Gastrocnemius medialis (tissue), 4 donors: ENCODE data around the gene LRCH1. TPM values are rescaled to one million over a fixed set of nuclear protein-coding genes. Genes with fewer than 3 reads are reported as not detected.

Source experiments
- ATAC-seq, 2 donors: fragments of 150-250 bp; one replicate each; pipeline ENCODE4 v1.9.1; 2016
- DNase-seq, 2 donors: peaks; one replicate each; pipeline ENCODE4 v3.0.0-alpha.2; 2019
- H3K27ac ChIP-seq, 4 donors: fragments of 200-600 bp; sonication (generic); 1 replicate in 1 of 4; 2 replicates in 3 of 4; pipeline ENCODE4 v1.5.1; 2016 to 2018; ENCODE audit warnings: mild to moderate bottlenecking in 2 of 4, moderate library complexity in 1 of 4
- H3K27me3 ChIP-seq, 3 donors: fragments of 200-600 bp; sonication (generic) in 2 of 3; 1 replicate in 1 of 3; 2 replicates in 2 of 3; pipeline versions ENCODE4 v1.5.1 to v1.6.0; 2016 to 2019; ENCODE audit warnings: mild to moderate bottlenecking in 1 of 3, moderate library complexity in 1 of 3
- H3K36me3 ChIP-seq, 2 donors: fragments of 200-600 bp; sonication (generic) in 1 of 2; one replicate each; pipeline ENCODE4 v1.5.1; 2017 to 2018
- H3K4me1 ChIP-seq, 2 donors: fragments of 200-600 bp; sonication (generic) in 1 of 2; one replicate each; pipeline ENCODE4 v1.5.1; 2016 to 2017; ENCODE audit warnings: mild to moderate bottlenecking in 2 of 2
- H3K4me3 ChIP-seq, 4 donors: fragments of 200-600 bp; sonication (generic) in 3 of 4; 1 replicate in 1 of 4; 2 replicates in 3 of 4; pipeline ENCODE4 v1.5.1; 2016 to 2019; ENCODE audit warnings: mild to moderate bottlenecking in 2 of 4
- H3K9me3 ChIP-seq, 3 donors: fragments of 200-600 bp; sonication (generic) in 2 of 3; 1 replicate in 1 of 3; 2 replicates in 2 of 3; pipeline ENCODE4 v1.5.1; 2016 to 2019
- CTCF ChIP-seq, 5 experiments: fragments of 450-650 bp in 3 of 5; fragments of 200-600 bp in 2 of 5; sonication (generic) in 2 of 5; IDR thresholded peaks in 4 of 5; conservative IDR thresholded peaks in 1 of 5; 1 replicate in 4 of 5; 2 replicates in 1 of 5; pipeline ENCODE4 v1.5.1; 2016 to 2019; ENCODE audit warnings: antibody characterized with exemption in 5 of 5, mild to moderate bottlenecking in 3 of 5, moderate library complexity in 3 of 5
- POLR2A ChIP-seq, 2 donors: fragments of 450-650 bp; IDR thresholded peaks; one replicate each; pipeline ENCODE4 v1.6.1; 2017; ENCODE audit warnings: antibody characterized with exemption in 2 of 2, mild to moderate bottlenecking in 2 of 2, moderate library complexity in 2 of 2
- in situ Hi-C, 4 donors: fragments of 200-750 bp; cut with MboI; loops; one replicate each; pipeline versions ENCODE4 v1.15.0 to v1.8.0; 2017; ENCODE audit warnings: low sequenced_read_pairs in 4 of 4
- intact Hi-C: fragments of 100-400 bp; cut with DNase I; formaldehyde crosslinking; loops from one replicate; pipeline ENCODE4 v1.15.1; 2023; ENCODE audit warnings: low total_unique reads
- total RNA-seq, 4 donors: library from RNA; depleted of rRNA; stranded (reverse); fragments of >200 nt; gene quantifications; one replicate each; pipeline versions ENCODE4 v1.1.0 to v1.2.3, GENCODE V29; 2016

Gene LRCH1
- total RNA-seq, 4 donors from 2014 or later: 3.4 to 5.0 (median 3.9) TPM

GRCh38 chr13:46736541-46737310 lies 183.8 kb downstream of the LRCH1 start:
- DNase-seq (no peak), ATAC-seq (no peak)
- Histone ChIP-seq H3K4me3 (no peak overlapping the region), H3K36me3 (peaks cover 0 to 7% of the 10 kb centered on the region in 2 donors), H3K27me3 (no peaks in the 10 kb centered on the region), H3K9me3 (no peaks in the 10 kb centered on the region), H3K27ac (no peak overlapping the region), H3K4me1 (no peaks in the 10 kb centered on the region)
- TF ChIP-seq CTCF (IDR thresholded peaks at IDR 0.05 in 4 of 5, conservative IDR thresholded peaks at IDR 0.05 in 1 of 5): no peak
- no peak for TF ChIP-seq POLR2A (IDR thresholded peaks at IDR 0.05)
- intact Hi-C loops: no loop called here
- in situ Hi-C loops: no loop called here

GRCh38 chr13:46738055-46738454 lies 185.1 kb downstream of the LRCH1 start:
- intact Hi-C loops (no loop called here), in situ Hi-C loops (no loop called here)
- TF ChIP-seq CTCF (IDR thresholded peaks at IDR 0.05 in 4 of 5, conservative IDR thresholded peaks at IDR 0.05 in 1 of 5) (no peak), POLR2A (IDR thresholded peaks at IDR 0.05) (no peak)
- ATAC-seq (no peak), DNase-seq (no peak)
- no peaks in the 10 kb centered on the region for H3K4me1 ChIP-seq
- H3K36me3 ChIP-seq: peaks cover 0 to 13% of the 10 kb centered on the region in 2 donors
- H3K27ac ChIP-seq: no peak overlapping the region
- no peak overlapping the region for H3K4me3 ChIP-seq
- no peaks in the 10 kb centered on the region for H3K9me3 ChIP-seq
- no peaks in the 10 kb centered on the region for H3K27me3 ChIP-seq

GRCh38 chr13:46738766-46739165 lies 185.8 kb downstream of the LRCH1 start:
- TF ChIP-seq POLR2A (IDR thresholded peaks at IDR 0.05): no peak
- TF ChIP-seq CTCF (IDR thresholded peaks at IDR 0.05 in 4 of 5, conservative IDR thresholded peaks at IDR 0.05 in 1 of 5): no peak
- Histone ChIP-seq H3K9me3 (no peaks in the 10 kb centered on the region), H3K27me3 (no peaks in the 10 kb centered on the region), H3K27ac (no peak overlapping the region), H3K4me1 (no peaks in the 10 kb centered on the region), H3K36me3 (peaks cover 0 to 13% of the 10 kb centered on the region in 2 donors), H3K4me3 (no peak overlapping the region)
- in situ Hi-C loops (no loop called here), intact Hi-C loops (no loop called here)
- DNase-seq: no peak
- ATAC-seq: no peak

GRCh38 chr13:46739447-46740098 lies 186.6 kb downstream of the LRCH1 start:
- Histone ChIP-seq H3K36me3 (peaks cover 0 to 13% of the 10 kb centered on the region in 2 donors), H3K4me1 (no peaks in the 10 kb centered on the region), H3K27ac (no peak overlapping the region), H3K27me3 (no peaks in the 10 kb centered on the region), H3K9me3 (no peaks in the 10 kb centered on the region), H3K4me3 (no peak overlapping the region)
- TF ChIP-seq POLR2A (IDR thresholded peaks at IDR 0.05) (no peak), CTCF (IDR thresholded peaks at IDR 0.05 in 4 of 5, conservative IDR thresholded peaks at IDR 0.05 in 1 of 5) (no peak)
- in situ Hi-C loops: no loop called here
- intact Hi-C loops: no loop called here
- DNase-seq (no peak), ATAC-seq (no peak)
